Measurements from ENCODE around the gene CYB561D2.
"Not testable (repeated sequence)": the region's sequence is repeated elsewhere in the genome, so short reads cannot be mapped to it uniquely, and the experiment has no call there.

The CYB561D2 gene, protein sequence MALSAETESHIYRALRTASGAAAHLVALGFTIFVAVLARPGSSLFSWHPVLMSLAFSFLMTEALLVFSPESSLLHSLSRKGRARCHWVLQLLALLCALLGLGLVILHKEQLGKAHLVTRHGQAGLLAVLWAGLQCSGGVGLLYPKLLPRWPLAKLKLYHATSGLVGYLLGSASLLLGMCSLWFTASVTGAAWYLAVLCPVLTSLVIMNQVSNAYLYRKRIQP

DNA sequence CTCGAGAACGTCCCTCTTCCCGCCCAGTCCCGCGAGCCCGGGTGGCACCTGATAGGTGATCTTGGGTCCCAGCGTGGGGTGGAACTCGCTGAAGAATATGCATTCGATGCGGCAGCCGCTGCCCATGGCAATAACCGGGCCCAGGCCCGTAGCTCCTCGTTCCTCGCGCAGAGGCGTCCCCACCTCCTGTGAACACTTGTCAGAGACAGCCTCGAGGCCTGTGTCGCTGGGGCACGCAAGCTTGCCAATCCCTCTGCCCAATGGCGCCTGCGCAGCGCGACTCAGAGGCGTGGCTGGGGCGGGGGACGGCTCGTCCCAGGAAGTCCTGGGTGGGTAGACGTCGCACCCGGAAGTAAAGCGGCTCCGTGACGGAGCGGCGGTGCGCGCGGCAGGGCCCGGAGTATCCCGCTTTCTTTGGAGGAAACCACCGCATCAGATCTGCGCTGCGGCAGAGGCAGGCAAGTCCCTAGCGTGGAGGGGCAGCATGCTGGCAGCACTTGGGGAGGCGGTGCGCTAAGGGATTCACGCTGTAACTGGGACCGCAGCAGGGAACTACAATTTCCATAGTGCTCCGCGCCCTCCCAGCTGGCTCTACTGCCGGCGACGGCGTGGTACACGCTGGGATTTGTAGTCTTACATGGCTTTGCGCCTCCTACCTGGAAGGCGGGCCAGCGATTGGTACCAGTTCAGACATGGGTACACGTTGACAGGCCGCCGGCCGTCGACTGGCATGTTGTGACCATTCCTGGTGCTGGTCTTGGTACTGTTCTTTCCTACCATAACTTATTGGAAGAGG lies at the start of gene CYB561D2, which contains the start of gene NPRL2:
TSS of gene CYB561D2 (plus strand) at position 336 of the 796 bp plus-strand sequence. CDS start 572 bp downstream, outside the sequence.
TSS of gene NPRL2 (minus strand) at position 249 of the 796 bp plus-strand sequence. CDS start at position 126, 123 bp downstream.
- H3K27ac ChIP-seq (ENCODE audit: low read length) = peak within 1 kb of the TSS; percentile 90
- no peaks in the 10 kb centered on the region for H3K27me3 ChIP-seq (ENCODE audit: low read depth, low read length)
- H3K9me3 ChIP-seq (ENCODE audit: control insufficient read depth in 1 of 2, low read length in 2 of 2) = no peaks in the 10 kb centered on the region
- H3K4me1 ChIP-seq (ENCODE audit: control insufficient read depth in 1 of 2, insufficient read depth in 2 of 2, low read length in 2 of 2) = peaks cover 22 to 36% of the 10 kb centered on the region in 2 donors
- peak within 1 kb of the TSS; percentile 83 to 94 for H3K4me3 ChIP-seq (ENCODE audit: low read depth in 1 of 2, low read length in 2 of 2)
- H3K36me3 ChIP-seq (ENCODE audit: control insufficient read depth in 1 of 2, insufficient read depth in 2 of 2, low read length in 2 of 2) = peaks cover 26 to 48% of the 10 kb centered on the region in 2 donors

DNA sequence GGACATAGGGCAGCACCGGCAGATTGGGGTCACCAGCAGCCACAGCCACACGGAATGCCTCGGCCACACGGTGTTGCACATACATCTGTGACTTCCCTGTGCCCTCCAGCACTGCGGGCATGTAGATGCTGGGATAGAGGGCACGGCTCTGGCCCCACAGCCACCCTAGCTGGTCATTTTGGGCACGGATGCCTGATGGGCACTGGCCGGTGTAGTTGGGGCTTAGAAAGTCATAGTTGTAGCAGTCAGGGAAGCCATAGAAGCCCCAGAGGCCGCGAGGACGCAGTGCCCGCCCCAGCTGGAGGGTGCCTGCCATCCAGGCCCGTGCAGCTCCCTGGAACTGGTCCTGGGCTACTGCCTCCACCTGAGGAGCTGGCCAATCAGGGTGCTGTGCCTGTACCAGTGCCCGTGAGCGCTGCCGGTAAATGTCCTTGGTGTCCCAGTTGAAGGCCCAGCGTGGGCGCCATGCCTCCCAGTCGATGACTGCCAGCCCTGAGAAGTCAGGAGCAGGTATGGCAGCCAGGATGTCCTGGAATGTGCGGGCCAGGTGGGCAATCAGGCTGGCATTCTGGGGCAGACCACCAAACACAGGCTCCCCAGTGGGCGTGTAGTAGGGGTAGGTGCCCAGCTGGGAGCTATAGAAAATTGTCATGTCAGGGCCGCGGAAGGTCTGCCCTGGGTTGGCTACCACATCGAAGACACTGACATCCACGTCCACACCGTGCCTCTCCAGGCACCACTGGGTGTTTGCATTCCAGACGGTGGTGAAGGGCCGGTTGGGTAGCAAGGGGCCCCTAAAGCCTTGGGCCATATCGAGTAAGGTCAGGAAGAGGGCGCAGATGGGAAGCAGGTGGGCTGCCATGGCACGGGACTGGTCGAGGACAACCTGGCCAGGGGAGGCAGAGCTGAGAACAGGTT lies 48.3 kb upstream of the CYB561D2 start:
- Histone ChIP-seq H3K4me3 (ENCODE audit: low read depth in 1 of 2, low read length in 2 of 2) (peak overlapping the region in 1 of 2 donors; percentile 16), H3K4me1 (ENCODE audit: control insufficient read depth in 1 of 2, insufficient read depth in 2 of 2, low read length in 2 of 2) (peaks cover 17 to 28% of the 10 kb centered on the region in 2 donors), H3K9me3 (ENCODE audit: control insufficient read depth in 1 of 2, low read length in 2 of 2) (no peaks in the 10 kb centered on the region), H3K27ac (ENCODE audit: low read length) (peak overlapping the region; percentile 56), H3K27me3 (ENCODE audit: low read depth, low read length) (no peaks in the 10 kb centered on the region), H3K36me3 (ENCODE audit: control insufficient read depth in 1 of 2, insufficient read depth in 2 of 2, low read length in 2 of 2) (no peaks in the 10 kb centered on the region)

DNA sequence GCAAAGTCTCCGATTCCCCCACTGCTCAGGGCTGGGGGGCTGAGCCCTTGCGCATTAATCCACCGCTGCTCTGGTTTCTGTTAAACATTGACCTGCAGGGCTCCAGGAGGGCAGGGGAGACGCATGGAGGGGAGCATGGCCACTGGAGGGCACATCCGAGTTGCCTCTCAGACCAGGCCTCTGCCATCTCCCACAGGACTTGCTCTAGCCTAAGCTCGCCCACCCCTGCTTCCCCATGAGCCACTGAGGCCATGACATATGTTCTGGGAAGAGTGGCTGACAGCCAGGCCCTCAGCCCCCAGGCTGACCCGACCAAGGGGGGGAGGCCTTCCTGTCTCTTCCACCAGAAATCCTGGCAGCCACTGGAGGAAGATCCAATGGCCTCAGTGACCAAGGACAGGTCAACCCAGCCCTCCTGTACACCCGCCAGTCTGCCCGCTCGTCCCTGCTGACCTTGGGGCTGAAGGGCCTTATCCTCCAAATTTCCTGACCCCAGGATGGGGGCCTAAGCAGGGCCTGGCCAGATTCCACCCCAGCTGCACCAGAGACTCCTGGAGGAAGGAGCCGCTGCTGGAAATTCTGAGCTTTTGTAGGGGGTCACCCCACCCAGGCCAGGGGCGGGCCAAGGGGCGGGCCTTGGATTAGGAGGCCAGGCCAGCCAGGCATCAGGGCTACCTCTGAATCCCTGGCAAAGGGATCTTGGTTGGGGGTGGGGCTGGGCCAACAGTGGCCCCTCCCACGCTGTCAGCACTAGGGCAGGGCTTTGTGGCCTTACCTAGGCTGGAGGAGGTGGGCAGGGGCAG lies 47.4 kb upstream of the CYB561D2 start, which contains the start of gene HYAL1:
TSS of gene HYAL1 (minus strand) at position 562 of the 803 bp plus-strand sequence. CDS start 618 bp downstream, outside the sequence.
- no peaks in the 10 kb centered on the region for H3K27me3 ChIP-seq (ENCODE audit: low read depth, low read length)
- H3K27ac ChIP-seq (ENCODE audit: low read length) = peak within 1 kb of the TSS; percentile 56
- no peaks in the 10 kb centered on the region for H3K9me3 ChIP-seq (ENCODE audit: control insufficient read depth in 1 of 2, low read length in 2 of 2)
- H3K4me3 ChIP-seq (ENCODE audit: low read depth in 1 of 2, low read length in 2 of 2) = peak within 1 kb of the TSS in 1 of 2 donors; percentile 16
- H3K4me1 ChIP-seq (ENCODE audit: control insufficient read depth in 1 of 2, insufficient read depth in 2 of 2, low read length in 2 of 2) = peaks cover 16 to 22% of the 10 kb centered on the region in 2 donors
- H3K36me3 ChIP-seq (ENCODE audit: control insufficient read depth in 1 of 2, insufficient read depth in 2 of 2, low read length in 2 of 2) = no peaks in the 10 kb centered on the region

DNA sequence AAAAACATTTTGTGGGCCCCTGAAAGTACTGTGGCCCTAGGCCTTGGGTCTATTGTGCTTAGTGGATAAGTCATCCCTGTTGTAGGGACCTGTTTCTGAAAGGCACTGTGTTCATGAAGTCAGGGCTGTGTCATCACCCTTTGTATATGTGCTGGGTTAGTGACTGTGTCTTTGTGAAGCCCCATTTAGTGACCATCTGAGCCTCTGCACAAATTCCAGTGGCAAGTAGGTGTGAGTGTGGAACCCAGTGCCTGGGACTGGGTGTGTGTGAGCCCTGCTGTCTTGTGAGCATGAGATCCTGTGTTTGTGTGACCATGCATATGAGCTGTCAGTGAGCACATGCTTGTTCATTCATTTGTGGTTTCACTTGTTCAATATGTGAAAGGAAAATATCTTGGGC lies 46.1 kb upstream of the CYB561D2 start:
- no peaks in the 10 kb centered on the region for H3K27me3 ChIP-seq (ENCODE audit: low read depth, low read length)
- H3K36me3 ChIP-seq (ENCODE audit: control insufficient read depth in 1 of 2, insufficient read depth in 2 of 2, low read length in 2 of 2) = no peaks in the 10 kb centered on the region
- H3K4me3 ChIP-seq (ENCODE audit: low read depth in 1 of 2, low read length in 2 of 2) = no peak overlapping the region
- H3K9me3 ChIP-seq (ENCODE audit: control insufficient read depth in 1 of 2, low read length in 2 of 2) = no peaks in the 10 kb centered on the region
- H3K27ac ChIP-seq (ENCODE audit: low read length) = no peak overlapping the region
- H3K4me1 ChIP-seq (ENCODE audit: control insufficient read depth in 1 of 2, insufficient read depth in 2 of 2, low read length in 2 of 2) = peaks cover 11 to 16% of the 10 kb centered on the region in 2 donors

DNA sequence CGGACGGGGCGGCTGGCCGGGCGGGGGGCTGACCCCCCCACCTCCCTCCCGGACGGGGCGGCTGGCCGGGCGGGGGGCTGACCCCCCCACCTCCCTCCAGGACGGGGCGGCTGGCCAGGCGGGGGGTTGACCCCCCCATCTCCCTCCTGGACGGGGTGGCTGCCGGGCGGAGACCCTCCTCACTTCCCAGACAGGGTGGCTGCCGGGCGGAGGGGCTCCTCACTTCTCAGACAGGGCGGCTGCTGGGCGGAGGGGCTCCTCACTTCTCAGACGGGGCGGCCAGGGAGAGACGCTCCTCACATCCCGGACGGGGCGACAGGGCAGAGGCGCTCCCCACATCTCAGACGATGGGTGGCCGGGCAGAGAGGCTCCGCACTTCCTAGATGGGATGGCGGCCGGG lies 38.6 kb upstream of the CYB561D2 start:
- not testable (repeated sequence) for H3K4me1 ChIP-seq (ENCODE audit: control insufficient read depth in 1 of 2, insufficient read depth in 2 of 2, low read length in 2 of 2); H3K4me3 ChIP-seq (ENCODE audit: low read depth in 1 of 2, low read length in 2 of 2); H3K27ac ChIP-seq (ENCODE audit: low read length); H3K9me3 ChIP-seq (ENCODE audit: control insufficient read depth in 1 of 2, low read length in 2 of 2); H3K36me3 ChIP-seq (ENCODE audit: control insufficient read depth in 1 of 2, insufficient read depth in 2 of 2, low read length in 2 of 2); H3K27me3 ChIP-seq (ENCODE audit: low read depth, low read length)

DNA sequence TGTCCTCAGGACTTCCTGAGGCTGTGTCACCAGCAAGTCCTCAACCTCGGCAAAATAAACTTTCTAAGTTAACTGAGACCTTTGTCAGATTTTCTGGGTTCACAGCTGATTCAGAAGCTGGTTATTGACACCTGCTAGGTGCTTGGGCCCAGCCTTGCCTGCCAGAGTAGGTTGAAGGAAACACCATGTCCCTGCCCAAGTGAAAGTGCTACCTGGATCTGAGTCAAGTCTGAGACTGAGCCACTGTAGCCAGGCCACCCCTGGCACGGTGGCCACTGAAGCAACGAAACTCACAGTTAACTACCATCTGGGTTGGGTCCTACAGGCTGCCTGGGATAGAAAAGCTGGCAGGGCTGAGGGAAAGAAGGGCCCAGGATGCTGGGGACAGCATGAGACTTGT lies 36.3 kb upstream of the CYB561D2 start:
- H3K36me3 ChIP-seq (ENCODE audit: control insufficient read depth in 1 of 2, insufficient read depth in 2 of 2, low read length in 2 of 2) = peaks cover 13 to 14% of the 10 kb centered on the region in 2 donors
- H3K27ac ChIP-seq (ENCODE audit: low read length) = no peak overlapping the region

DNA sequence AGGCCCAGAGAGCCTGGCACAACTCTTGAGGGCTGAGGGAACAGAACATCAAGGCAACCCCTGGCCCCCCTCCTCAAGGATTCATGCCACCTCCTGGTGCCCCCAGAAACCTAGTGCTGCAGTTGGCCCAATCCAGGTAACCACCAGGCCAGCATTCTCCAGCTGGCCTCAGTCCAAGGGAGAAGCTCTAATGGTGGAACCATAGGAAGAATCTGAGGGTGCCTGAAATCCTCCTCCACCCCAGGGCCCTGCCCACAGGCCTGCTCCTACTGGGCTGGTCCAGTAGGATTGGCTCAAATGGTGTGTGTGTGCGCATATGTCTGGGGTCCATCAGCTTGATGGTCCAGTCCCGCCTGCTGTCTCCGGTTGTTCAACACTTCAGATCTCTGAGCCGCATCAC lies 35.8 kb upstream of the CYB561D2 start:
- Histone ChIP-seq H3K27me3 (ENCODE audit: low read depth, low read length) (no peaks in the 10 kb centered on the region), H3K4me1 (ENCODE audit: control insufficient read depth in 1 of 2, insufficient read depth in 2 of 2, low read length in 2 of 2) (peaks cover 12 to 28% of the 10 kb centered on the region in 2 donors), H3K36me3 (ENCODE audit: control insufficient read depth in 1 of 2, insufficient read depth in 2 of 2, low read length in 2 of 2) (peaks cover 14 to 15% of the 10 kb centered on the region in 2 donors), H3K9me3 (ENCODE audit: control insufficient read depth in 1 of 2, low read length in 2 of 2) (no peaks in the 10 kb centered on the region), H3K27ac (ENCODE audit: low read length) (no peak overlapping the region), H3K4me3 (ENCODE audit: low read depth in 1 of 2, low read length in 2 of 2) (no peak overlapping the region)

More for the DNA sequence above, 36.3 kb upstream of the CYB561D2 start:
- Histone ChIP-seq H3K4me3 (ENCODE audit: low read depth in 1 of 2, low read length in 2 of 2) (no peak overlapping the region), H3K27me3 (ENCODE audit: low read depth, low read length) (no peaks in the 10 kb centered on the region), H3K9me3 (ENCODE audit: control insufficient read depth in 1 of 2, low read length in 2 of 2) (no peaks in the 10 kb centered on the region), H3K4me1 (ENCODE audit: control insufficient read depth in 1 of 2, insufficient read depth in 2 of 2, low read length in 2 of 2) (peaks cover 12 to 23% of the 10 kb centered on the region in 2 donors)

DNA sequence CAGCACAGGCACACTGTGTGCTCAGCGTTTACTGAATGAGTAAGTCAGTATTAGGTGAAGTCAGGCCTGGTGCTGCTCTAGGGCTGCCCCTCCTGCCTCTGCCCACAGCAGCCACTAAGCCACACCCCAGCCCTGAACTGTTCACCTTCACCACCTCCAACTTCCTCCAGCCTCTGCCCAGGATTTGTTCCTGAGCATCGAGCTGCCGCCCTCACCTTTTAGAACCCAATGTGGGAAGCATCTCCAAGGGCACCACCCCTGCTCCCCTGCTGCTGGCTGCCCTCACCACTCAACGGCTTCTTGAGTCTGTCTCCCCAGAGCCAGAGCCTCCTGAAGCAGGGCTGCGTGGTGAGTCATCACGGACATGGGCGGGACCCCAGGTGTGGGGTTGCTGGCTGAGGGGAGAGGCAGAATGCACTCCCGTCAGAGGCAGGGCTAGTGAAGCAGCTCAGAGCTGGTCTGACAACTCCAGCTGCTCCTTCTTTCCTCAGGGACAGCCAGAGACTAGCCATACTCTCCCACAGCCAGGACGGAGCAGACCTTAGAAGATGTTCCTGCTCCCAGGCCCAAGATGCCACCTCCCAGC lies 33.9 kb upstream of the CYB561D2 start:
- Histone ChIP-seq H3K4me1 (ENCODE audit: control insufficient read depth in 1 of 2, insufficient read depth in 2 of 2, low read length in 2 of 2) (peaks cover 19 to 37% of the 10 kb centered on the region in 2 donors), H3K27me3 (ENCODE audit: low read depth, low read length) (no peaks in the 10 kb centered on the region), H3K27ac (ENCODE audit: low read length) (peak overlapping the region; percentile 67), H3K9me3 (ENCODE audit: control insufficient read depth in 1 of 2, low read length in 2 of 2) (no peaks in the 10 kb centered on the region), H3K36me3 (ENCODE audit: control insufficient read depth in 1 of 2, insufficient read depth in 2 of 2, low read length in 2 of 2) (peaks cover 14 to 17% of the 10 kb centered on the region in 2 donors), H3K4me3 (ENCODE audit: low read depth in 1 of 2, low read length in 2 of 2) (no peak overlapping the region)

DNA sequence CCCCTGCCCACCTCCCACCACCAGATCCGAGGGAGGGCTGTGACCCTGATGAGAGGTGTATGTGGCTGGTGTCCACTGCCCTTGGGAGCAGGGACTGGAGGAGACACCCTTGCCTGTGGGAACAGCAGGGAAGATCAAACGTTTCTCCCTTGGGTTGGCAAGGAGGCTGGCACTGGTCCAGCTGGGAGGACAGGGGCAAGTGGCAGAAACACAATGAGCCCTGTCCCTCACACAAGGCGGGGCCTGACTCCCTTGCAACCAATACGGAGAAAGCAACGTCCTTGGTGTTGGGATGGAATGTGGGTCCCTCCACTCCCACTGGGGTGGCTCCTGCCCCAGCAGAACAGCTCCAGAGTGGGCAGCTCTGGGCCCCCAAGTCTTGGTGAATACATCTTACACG lies 33.4 kb upstream of the CYB561D2 start:
- H3K9me3 ChIP-seq (ENCODE audit: control insufficient read depth in 1 of 2, low read length in 2 of 2) = no peaks in the 10 kb centered on the region
- H3K27me3 ChIP-seq (ENCODE audit: low read depth, low read length) = no peaks in the 10 kb centered on the region
- peaks cover 14 to 17% of the 10 kb centered on the region in 2 donors for H3K36me3 ChIP-seq (ENCODE audit: control insufficient read depth in 1 of 2, insufficient read depth in 2 of 2, low read length in 2 of 2)
- H3K4me1 ChIP-seq (ENCODE audit: control insufficient read depth in 1 of 2, insufficient read depth in 2 of 2, low read length in 2 of 2) = peaks cover 19 to 43% of the 10 kb centered on the region in 2 donors
- no peak overlapping the region for H3K4me3 ChIP-seq (ENCODE audit: low read depth in 1 of 2, low read length in 2 of 2)
- peak overlapping the region; percentile 67 for H3K27ac ChIP-seq (ENCODE audit: low read length)

DNA sequence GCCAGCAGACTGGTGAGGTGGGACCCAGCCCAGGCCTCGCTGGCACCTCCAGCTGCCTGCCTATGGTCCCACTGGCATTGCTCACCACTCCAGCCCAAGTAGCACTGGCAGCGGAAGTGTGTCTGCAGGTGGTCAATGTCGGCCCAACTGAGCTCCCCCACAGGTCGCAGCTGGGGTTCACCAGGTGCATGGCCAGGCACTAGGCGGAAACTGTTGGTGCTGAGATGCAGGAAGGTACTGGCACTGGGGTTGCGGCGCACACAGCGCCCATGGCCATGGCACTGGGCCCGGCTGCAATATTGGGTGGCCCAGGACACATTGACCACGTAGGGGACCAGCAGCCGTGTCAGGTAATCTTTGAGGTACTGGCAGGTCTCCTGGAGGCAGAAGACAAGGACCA lies 32.5 kb upstream of the CYB561D2 start:
- Histone ChIP-seq H3K9me3 (ENCODE audit: control insufficient read depth in 1 of 2, low read length in 2 of 2) (no peaks in the 10 kb centered on the region), H3K36me3 (ENCODE audit: control insufficient read depth in 1 of 2, insufficient read depth in 2 of 2, low read length in 2 of 2) (peaks cover 14 to 17% of the 10 kb centered on the region in 2 donors), H3K27me3 (ENCODE audit: low read depth, low read length) (no peaks in the 10 kb centered on the region), H3K4me1 (ENCODE audit: control insufficient read depth in 1 of 2, insufficient read depth in 2 of 2, low read length in 2 of 2) (peaks cover 19 to 50% of the 10 kb centered on the region in 2 donors), H3K4me3 (ENCODE audit: low read depth in 1 of 2, low read length in 2 of 2) (peak overlapping the region; percentile 30 to 87), H3K27ac (ENCODE audit: low read length) (no peak overlapping the region)
